ENCODE results near the gene FAAH2. TPM values are rescaled to one million over a fixed set of nuclear protein-coding genes. Genes with fewer than 3 reads are reported as not detected.

Gene FAAH2
- total and polyA plus RNA-seq, 5 experiments from 2014 or later = 1.9 to 7.9 (median 3.4) TPM

Other genes starting within 250 kb of the FAAH2 start
- gene SPIN2B, start 165.2 kb upstream of the FAAH2 start, total RNA-seq = 10 to 100 TPM; 21.1 to 22.6 TPM
- gene SPIN2B, start 165.2 kb upstream of the FAAH2 start, polyA plus RNA-seq = 10 to 100 TPM; 18.0 to 23.0 (median 20.8) TPM
- 1 to 10 TPM; 2.0 to 2.3 TPM for gene SPIN2A, start 149.3 kb upstream of the FAAH2 start, total RNA-seq
- not detected for gene SPIN2A, start 149.3 kb upstream of the FAAH2 start, polyA plus RNA-seq

Data from naive thymus-derived CD8-positive, alpha-beta T cell (primary cell).